Measurements from ENCODE around the gene RECQL5. TPM values are rescaled to one million over a fixed set of nuclear protein-coding genes. Genes with fewer than 3 reads are reported as not detected.

Gene RECQL5
- total and polyA plus RNA-seq, 2 of the 8 experiments (the other 6 are each of a cell fraction or from before 2014, with no cell fraction given), result 15.1 to 41.1 TPM

DNA sequence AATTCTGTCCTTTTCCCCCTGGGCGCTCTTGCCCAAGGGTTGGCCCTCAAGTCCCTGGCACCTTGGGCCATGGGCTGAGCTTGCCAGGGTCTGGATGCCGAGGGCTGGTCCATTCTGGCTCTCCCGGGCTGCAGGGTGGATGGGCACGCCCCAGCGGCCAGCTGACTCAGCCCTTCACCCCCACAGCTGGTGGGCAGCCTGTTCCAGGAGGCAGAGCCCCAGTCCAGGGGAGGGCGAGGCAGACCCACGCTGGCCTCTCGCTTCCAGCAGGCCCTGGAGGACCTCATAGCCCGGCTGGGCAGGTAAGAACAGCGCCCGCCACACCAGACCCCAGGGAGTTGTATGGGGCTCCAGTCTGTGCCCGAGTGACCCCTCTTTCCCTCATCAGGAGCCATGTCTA lies 64.3 kb downstream of the RECQL5 start (continued):
- TF ChIP-seq POLR2A (IDR thresholded peaks at IDR 0.05; ENCODE audit: control extremely low read depth in 1 of 2, low read depth in 2 of 2, low read length in 2 of 2), result no peak
- TF ChIP-seq ASH2L (IDR thresholded peaks at IDR 0.05; ENCODE audit: low read length), result no peak
- TF ChIP-seq CHD2 (IDR thresholded peaks at IDR 0.05; ENCODE audit: low read length), result no peak
- TF ChIP-seq, protein P1, sequence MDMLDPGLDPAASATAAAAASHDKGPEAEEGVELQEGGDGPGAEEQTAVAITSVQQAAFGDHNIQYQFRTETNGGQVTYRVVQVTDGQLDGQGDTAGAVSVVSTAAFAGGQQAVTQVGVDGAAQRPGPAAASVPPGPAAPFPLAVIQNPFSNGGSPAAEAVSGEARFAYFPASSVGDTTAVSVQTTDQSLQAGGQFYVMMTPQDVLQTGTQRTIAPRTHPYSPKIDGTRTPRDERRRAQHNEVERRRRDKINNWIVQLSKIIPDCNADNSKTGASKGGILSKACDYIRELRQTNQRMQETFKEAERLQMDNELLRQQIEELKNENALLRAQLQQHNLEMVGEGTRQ (IDR thresholded peaks at IDR 0.05; ENCODE audit: low read length), result no peak
- no peak for TF ChIP-seq SIN3A (conservative IDR thresholded peaks at IDR 0.05 in 1 of 2, IDR thresholded peaks at IDR 0.05 in 1 of 2; ENCODE audit: low read depth in 1 of 2, low read length in 2 of 2)
- no peak for TF ChIP-seq TCF12 (IDR thresholded peaks at IDR 0.05; ENCODE audit: low read depth, low read length)
- no peak for TF ChIP-seq SP2 (IDR thresholded peaks at IDR 0.05; ENCODE audit: low read length)

Measured in H1 (cell line).